22Rv1 (cell line): Measurements from ENCODE around the gene TUBB6.

Source experiments
- ZFX ChIP-seq: fragments of 450-650 bp; IDR thresholded peaks from 2 replicates; pipeline ENCODE4 v1.6.1; 2017; ENCODE audit warnings: antibody characterized with exemption, borderline replicate concordance
- TF ChIP-seq, protein P1 (sequence below): fragments of 450-650 bp; IDR thresholded peaks from 2 replicates; pipeline ENCODE4 v1.5.1; 2017; ENCODE audit warnings: mild to moderate bottlenecking

DNA sequence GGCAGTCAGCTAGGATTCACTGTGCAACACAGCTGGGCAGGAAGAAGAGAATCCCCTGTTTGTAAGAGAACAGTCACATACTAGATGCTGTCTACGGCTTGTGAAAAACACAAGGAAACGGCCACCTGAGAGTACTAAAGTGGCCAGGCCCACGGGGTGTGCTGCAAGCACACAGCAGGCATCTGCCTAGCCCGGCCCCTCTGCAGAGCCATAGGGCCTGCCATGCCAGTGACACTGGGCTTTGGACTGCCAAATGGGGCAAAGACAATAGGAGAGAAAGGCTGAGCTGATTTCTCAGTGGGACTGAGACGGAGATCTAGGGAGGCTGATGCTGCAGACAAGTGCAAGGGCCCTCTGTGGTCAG is 10.3 kb downstream of the TUBB6 start:
- TF ChIP-seq, protein P1, sequence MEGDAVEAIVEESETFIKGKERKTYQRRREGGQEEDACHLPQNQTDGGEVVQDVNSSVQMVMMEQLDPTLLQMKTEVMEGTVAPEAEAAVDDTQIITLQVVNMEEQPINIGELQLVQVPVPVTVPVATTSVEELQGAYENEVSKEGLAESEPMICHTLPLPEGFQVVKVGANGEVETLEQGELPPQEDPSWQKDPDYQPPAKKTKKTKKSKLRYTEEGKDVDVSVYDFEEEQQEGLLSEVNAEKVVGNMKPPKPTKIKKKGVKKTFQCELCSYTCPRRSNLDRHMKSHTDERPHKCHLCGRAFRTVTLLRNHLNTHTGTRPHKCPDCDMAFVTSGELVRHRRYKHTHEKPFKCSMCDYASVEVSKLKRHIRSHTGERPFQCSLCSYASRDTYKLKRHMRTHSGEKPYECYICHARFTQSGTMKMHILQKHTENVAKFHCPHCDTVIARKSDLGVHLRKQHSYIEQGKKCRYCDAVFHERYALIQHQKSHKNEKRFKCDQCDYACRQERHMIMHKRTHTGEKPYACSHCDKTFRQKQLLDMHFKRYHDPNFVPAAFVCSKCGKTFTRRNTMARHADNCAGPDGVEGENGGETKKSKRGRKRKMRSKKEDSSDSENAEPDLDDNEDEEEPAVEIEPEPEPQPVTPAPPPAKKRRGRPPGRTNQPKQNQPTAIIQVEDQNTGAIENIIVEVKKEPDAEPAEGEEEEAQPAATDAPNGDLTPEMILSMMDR = no peak
- no peak for TF ChIP-seq ZFX
